ENCODE data around the gene PRKCA.

Gene PRKCA

GRCh38 chr17:66551839-66552238 is 249.4 kb downstream of the PRKCA start:
- H3K4me3 ChIP-seq (replicated peaks; ENCODE audit: low read depth, low read length), result no peak overlapping the region
- DNase-seq (ENCODE audit: low read depth), result no peak
- TF ChIP-seq, protein P1, sequence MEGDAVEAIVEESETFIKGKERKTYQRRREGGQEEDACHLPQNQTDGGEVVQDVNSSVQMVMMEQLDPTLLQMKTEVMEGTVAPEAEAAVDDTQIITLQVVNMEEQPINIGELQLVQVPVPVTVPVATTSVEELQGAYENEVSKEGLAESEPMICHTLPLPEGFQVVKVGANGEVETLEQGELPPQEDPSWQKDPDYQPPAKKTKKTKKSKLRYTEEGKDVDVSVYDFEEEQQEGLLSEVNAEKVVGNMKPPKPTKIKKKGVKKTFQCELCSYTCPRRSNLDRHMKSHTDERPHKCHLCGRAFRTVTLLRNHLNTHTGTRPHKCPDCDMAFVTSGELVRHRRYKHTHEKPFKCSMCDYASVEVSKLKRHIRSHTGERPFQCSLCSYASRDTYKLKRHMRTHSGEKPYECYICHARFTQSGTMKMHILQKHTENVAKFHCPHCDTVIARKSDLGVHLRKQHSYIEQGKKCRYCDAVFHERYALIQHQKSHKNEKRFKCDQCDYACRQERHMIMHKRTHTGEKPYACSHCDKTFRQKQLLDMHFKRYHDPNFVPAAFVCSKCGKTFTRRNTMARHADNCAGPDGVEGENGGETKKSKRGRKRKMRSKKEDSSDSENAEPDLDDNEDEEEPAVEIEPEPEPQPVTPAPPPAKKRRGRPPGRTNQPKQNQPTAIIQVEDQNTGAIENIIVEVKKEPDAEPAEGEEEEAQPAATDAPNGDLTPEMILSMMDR (IDR thresholded peaks at IDR 0.05; ENCODE audit: low read length, missing control alignments), result no peak

GRCh38 chr17:66552371-66552770 is 250.0 kb downstream of the PRKCA start:
- TF ChIP-seq, protein P1 (IDR thresholded peaks at IDR 0.05; ENCODE audit: low read length, missing control alignments), result no peak
- H3K4me3 ChIP-seq (replicated peaks; ENCODE audit: low read depth, low read length), result no peak overlapping the region
- DNase-seq (ENCODE audit: low read depth), result no peak

DNA sequence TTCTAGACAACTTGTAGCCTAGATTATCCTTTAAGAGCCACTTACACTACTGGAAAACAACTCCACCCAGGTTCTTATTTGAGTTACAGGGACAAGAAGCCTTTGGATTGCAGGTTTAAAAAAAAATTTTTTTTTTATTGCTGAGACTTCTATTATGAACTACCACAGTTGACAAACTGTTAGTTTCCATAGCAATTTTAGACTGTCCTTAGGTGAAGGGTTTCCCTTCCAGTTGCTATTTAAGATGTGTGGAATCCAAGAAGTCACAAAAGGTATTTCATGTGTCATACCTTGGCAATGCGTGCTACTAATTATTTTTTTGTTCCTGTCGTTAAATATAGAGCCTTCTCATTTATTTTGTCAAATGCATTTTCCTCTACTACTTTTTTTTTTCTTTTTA is 253.2 kb downstream of the PRKCA start:
- DNase-seq (ENCODE audit: low read depth), result no peak
- no peak overlapping the region for H3K4me3 ChIP-seq (replicated peaks; ENCODE audit: low read depth, low read length)
- TF ChIP-seq, protein P1 (IDR thresholded peaks at IDR 0.05; ENCODE audit: low read length, missing control alignments), result no peak

- TF ChIP-seq, protein P1 (IDR thresholded peaks at IDR 0.05; ENCODE audit: low read length, missing control alignments), result no peak
Observed at GRCh38 chr17:66557200-66557599, 254.8 kb downstream of the PRKCA start.

GRCh38 chr17:66557886-66558285 is 255.5 kb downstream of the PRKCA start:
- no peak overlapping the region for H3K4me3 ChIP-seq (replicated peaks; ENCODE audit: low read depth, low read length)
- no peak for DNase-seq (ENCODE audit: low read depth)
- TF ChIP-seq, protein P1 (IDR thresholded peaks at IDR 0.05; ENCODE audit: low read length, missing control alignments), result no peak

More at GRCh38 chr17:66557200-66557599, 254.8 kb downstream of the PRKCA start:
- H3K4me3 ChIP-seq (replicated peaks; ENCODE audit: low read depth, low read length), result no peak overlapping the region
- no peak for DNase-seq (ENCODE audit: low read depth)

- TF ChIP-seq, protein P1 (IDR thresholded peaks at IDR 0.05; ENCODE audit: low read length, missing control alignments), result no peak
- no peak for DNase-seq (ENCODE audit: low read depth)
- no peak overlapping the region for H3K4me3 ChIP-seq (replicated peaks; ENCODE audit: low read depth, low read length)
Observed at GRCh38 chr17:66560691-66561090, 258.3 kb downstream of the PRKCA start.

- no peak overlapping the region for H3K4me3 ChIP-seq (replicated peaks; ENCODE audit: low read depth, low read length)
- no peak for DNase-seq (ENCODE audit: low read depth)
- TF ChIP-seq, protein P1 (IDR thresholded peaks at IDR 0.05; ENCODE audit: low read length, missing control alignments), result no peak
Observed at GRCh38 chr17:66562119-66562518, 259.7 kb downstream of the PRKCA start.
